ENCODE results near the gene SLC27A1.
A peak's percentile ranks its signal among the peaks of the same experiment; 100 is the strongest.

The SLC27A1 gene

GRCh38 chr19:17470068-17470841, at the start of gene SLC27A1:
Gene SLC27A1, plus strand, starts transcription at chr19:17470524. Its CDS starts 17 bp downstream, at chr19:17470541.
- peak; percentile 98 for DNase-seq

- DNase-seq: no peak
Observed at GRCh38 chr19:17421942-17422341, 48.4 kb upstream of the SLC27A1 start.

- DNase-seq: no peak
Observed at GRCh38 chr19:17423429-17424208, 46.7 kb upstream of the SLC27A1 start.

GRCh38 chr19:17424743-17425365, 45.5 kb upstream of the SLC27A1 start:
- DNase-seq: no peak

- no peak for DNase-seq
Observed at GRCh38 chr19:17429641-17430113, 40.6 kb upstream of the SLC27A1 start.

- no peak for DNase-seq
Observed at GRCh38 chr19:17431417-17431816, 38.9 kb upstream of the SLC27A1 start.

DNA sequence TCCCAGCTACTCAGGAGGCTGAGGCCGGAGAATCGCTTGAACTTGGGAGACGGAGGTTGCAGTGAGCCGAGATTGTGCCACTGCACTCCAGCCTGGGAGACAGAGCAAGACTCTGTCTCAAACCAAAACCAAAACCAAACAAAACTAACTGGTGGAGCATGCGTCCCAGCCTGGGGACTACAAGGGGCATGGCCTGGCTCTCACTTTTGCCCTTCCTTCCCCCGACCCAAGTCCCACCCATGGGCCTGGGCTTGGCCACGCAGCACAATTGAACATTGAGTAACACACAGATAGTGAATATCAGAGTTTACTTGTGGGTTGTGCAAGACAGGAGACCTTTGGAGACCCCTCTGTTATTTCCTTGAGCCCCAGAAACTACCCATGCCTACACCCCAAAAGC, 35.1 kb upstream of the SLC27A1 start:
- no peak for DNase-seq

- DNase-seq: no peak
Observed at GRCh38 chr19:17436094-17436873, 34.0 kb upstream of the SLC27A1 start.

GRCh38 chr19:17436874-17437267, 33.5 kb upstream of the SLC27A1 start:
- DNase-seq: no peak

GRCh38 chr19:17441241-17442021, 28.9 kb upstream of the SLC27A1 start:
- DNase-seq: no peak

GRCh38 chr19:17445526-17446165, 24.7 kb upstream of the SLC27A1 start:
- DNase-seq: no peak

- DNase-seq: no peak
Observed at GRCh38 chr19:17447704-17448130, 22.6 kb upstream of the SLC27A1 start.

GRCh38 chr19:17448131-17448967, 22.0 kb upstream of the SLC27A1 start, which contains the start of gene TMEM221:
Gene TMEM221, minus strand, starts transcription at chr19:17448668. Its CDS starts 206 bp downstream, at chr19:17448462.
- DNase-seq: no peak

DNA sequence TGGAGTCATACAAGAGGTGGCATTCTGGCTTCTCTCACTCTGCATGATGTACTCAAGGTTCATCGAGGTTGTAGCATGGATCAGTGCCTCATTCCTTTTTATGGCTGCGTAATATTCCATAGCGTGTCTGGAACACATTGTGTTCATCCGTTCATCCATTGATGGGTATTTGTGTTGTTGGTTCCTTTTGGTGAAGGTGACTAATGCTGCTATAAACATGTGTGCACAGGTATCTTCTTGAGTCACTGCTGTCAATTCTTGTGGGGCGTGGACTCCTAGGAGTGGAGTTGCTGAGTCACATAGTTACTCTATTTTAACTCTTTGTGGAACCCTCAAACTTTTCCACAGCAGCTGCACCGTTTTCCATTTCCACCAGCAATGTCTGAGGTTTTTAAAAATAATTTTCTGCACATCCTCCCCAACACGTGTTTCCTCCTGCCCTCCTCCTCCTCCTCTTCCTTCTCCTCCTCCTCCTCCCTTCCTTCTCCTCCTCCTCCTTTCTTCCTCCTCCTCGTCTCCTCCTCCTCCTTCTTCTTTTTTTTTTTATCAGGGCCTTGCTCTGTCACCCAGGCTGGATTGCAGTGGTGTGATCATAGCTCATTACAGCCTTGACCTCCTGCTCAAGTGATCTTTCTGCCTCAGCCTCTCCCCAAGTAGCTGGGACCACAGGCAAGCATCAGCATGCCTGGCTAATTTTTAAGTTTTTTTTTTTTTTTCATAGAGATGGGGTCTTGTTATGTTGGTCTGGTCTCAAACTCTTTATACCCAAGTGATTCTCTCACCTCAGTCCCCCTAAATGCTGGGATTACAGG, 19.9 kb upstream of the SLC27A1 start:
- no peak for DNase-seq

GRCh38 chr19:17451820-17452219, 18.5 kb upstream of the SLC27A1 start:
- no peak for DNase-seq

DNA sequence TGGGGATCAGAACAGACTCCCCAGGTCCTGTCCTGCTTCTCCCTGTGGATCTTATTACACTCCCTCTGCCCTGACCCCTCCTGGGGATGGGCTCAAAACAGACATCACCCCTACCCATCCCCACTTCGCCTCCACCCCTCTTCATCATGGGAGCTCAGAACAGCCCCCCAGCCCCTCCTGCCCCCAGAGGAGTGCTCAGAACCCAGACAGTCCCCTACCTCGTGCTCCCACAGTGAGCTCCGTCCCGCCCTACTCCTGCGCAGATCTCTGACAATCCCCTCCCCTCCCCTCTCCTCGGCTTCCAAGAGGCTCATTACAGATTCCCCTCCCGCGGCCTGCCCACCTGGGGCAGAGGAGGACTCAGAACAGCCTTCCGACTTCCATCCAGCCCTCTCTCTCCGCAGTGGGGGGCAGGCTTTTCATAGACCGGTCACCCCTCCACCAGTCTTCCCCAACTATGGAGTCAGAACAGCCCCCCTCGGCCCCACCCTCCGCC, 15.7 kb upstream of the SLC27A1 start:
- DNase-seq: no peak

DNA sequence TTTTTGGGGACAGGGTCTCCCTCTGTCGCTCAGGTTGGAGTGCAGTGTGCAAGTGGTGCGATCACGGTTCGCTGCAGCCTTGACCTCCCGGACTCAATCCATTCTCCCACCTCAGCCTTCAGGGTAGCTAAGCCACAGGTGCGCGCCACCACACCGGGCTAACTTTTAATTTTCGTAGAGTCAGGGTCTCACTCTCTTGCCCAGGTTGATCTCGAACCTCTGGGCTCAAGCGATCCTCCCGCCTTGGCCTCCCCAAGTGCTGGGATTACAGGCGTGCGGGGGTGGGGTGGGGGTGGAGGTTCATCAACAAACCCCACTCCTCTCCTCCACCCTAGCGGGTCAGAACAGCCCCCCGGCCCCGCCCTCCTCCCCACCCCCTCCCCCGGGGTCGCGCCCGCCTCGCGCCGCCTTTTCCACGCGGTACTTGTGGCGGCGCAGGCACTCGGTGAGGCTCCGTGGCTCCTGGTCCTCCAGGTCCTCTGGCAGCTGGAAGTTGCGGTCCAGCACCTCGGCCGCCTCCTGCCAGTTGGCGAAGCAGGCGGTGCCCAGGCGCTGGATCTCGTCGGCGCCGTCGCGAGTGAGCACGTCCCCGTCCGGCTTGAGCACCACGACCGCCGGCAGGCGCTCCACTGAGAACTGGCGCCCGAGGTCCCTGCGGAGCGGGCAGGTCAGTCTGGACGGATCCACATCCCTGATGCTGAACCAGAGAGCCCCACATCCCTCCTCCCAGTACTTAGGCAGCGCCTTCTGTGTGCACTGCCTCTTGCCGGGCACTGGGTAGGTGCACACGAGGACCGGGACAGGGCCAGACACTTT, 14.8 kb upstream of the SLC27A1 start:
- DNase-seq: no peak

DNA sequence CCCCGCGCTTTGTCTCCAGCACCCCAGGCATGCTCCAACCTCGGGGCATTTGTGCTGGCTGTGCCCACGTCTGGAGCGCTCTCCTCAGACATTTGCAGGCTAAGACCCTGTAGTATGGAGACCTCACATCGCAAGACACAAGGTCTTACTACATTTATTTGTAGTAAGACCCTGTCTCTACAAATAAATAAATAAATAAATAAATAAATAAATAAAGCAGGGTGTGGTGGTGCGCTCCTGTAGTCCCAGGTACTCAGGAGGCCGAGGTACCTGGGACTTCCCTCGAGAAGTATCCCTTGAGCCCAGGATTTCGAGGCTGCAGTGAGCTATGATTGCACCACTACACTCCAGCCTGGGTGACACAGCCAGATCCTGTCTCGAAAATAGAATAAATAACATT, 14.2 kb upstream of the SLC27A1 start:
- no peak for DNase-seq
